Measurements from ENCODE around the gene PTGES3L.

GRCh38 chr17:42982266-42982665 lies 2.4 kb upstream of the PTGES3L start:
- TF ChIP-seq CTCF (IDR thresholded peaks at IDR 0.05 in 8 of 11, conservative IDR thresholded peaks at IDR 0.05 in 3 of 11) (no peak), POLR2A (IDR thresholded peaks at IDR 0.05) (no peak)

Data from spleen (tissue), 7 donors.